Right lobe of liver (tissue), 6 donors: Measurements from ENCODE around the gene ASIC2. TPM values are rescaled to one million over a fixed set of nuclear protein-coding genes. Genes with fewer than 3 reads are reported as not detected.

Experiments
- ATAC-seq, 4 donors: fragments of 200-7000 bp; cut with Tn5 transposase; one replicate each; pipeline ENCODE4 v1.9.1; 2020; ENCODE audit warnings: mild to moderate bottlenecking in 4 of 4, moderate library complexity in 4 of 4
- DNase-seq, 3 donors: peaks; one replicate each; pipeline ENCODE4 v3.0.0-alpha.2; 2020
- H3K27ac ChIP-seq, 3 donors: fragments of 200-600 bp; one replicate each; pipeline ENCODE4 v1.8.0; 2022
- H3K27me3 ChIP-seq, 2 donors: fragments of 200-600 bp; one replicate each; pipeline ENCODE4 v1.8.0; 2022
- H3K36me3 ChIP-seq, 4 donors: fragments of 200-600 bp; sonication (generic) in 1 of 4; one replicate each; pipeline versions ENCODE4 v1.5.1 to v1.8.0; 2017 to 2022; ENCODE audit warnings: control low read depth in 1 of 4
- H3K4me1 ChIP-seq, 4 donors: fragments of 200-600 bp; sonication (generic) in 1 of 4; one replicate each; pipeline versions ENCODE4 v1.5.1 to v1.8.0; 2017 to 2022; ENCODE audit warnings: control low read depth in 1 of 4
- H3K4me3 ChIP-seq, 3 donors: fragments of 200-600 bp; one replicate each; pipeline ENCODE4 v1.8.0; 2022
- H3K9me3 ChIP-seq, 4 donors: fragments of 200-600 bp; sonication (generic) in 1 of 4; one replicate each; pipeline versions ENCODE4 v1.5.1 to v1.8.0; 2017 to 2022; ENCODE audit warnings: control low read depth in 1 of 4
- CTCF ChIP-seq, 4 donors: fragments of 200-600 bp in 3 of 4; fragments of 450-650 bp in 1 of 4; IDR thresholded peaks; one replicate each; pipeline versions ENCODE4 v1.5.1 to v1.8.0; 2016 to 2022; ENCODE audit warnings: antibody characterized with exemption in 4 of 4, mild to moderate bottlenecking in 2 of 4
- POLR2A ChIP-seq: fragments of 450-650 bp; IDR thresholded peaks from one replicate; pipeline ENCODE4 v1.6.1; 2017; ENCODE audit warnings: antibody characterized with exemption, mild to moderate bottlenecking
- WGBS: methylation state at CpG from one replicate; pipeline ENCODE4 v1.1.6; 2018; ENCODE audit warnings: low coverage, low lambda C conversion rate; ENCODE audit not compliant: insufficient coverage; ENCODE audit errors: missing lambda C conversion rate; 5-methylcytosine and 5-hydroxymethylcytosine counted together
- intact Hi-C, 2 donors: fragments of 100-400 bp; cut with DNase I; formaldehyde crosslinking; loops; one replicate each; pipeline versions ENCODE4 v1.11.2 to v1.14.1; 2022
- total RNA-seq, 6 experiments: library from RNA; depleted of rRNA in 2 of 6; stranded (reverse); fragments of >200 nt in 2 of 6; fragmentation: NEBNext Ultra II Directional in 3 of 6; extraction: Animal tissue kit (Norgen Biotek cat#: 25700) in 3 of 6; gene quantifications; one replicate each; pipeline versions ENCODE4 v1.1.0 to v1.2.4, GENCODE V29; 2016 to 2023
- donor health status: DM: no; HTN: yes; CAD: no.
- donor health status: DM: no; HTN: no; CAD: no.
- donor health status: DM: no; HTN: no; CAD: no.
- donor health status: DM: no; HTN: yes; CAD: no.
- donor health status: DM: no; HTN: yes; CAD: no.

The ASIC2 gene
- total RNA-seq, 6 experiments from 2014 or later = 0.11 to 0.31 (median 0.12) TPM; not detected in 3

- Histone ChIP-seq H3K36me3 (no peaks in the 10 kb centered on the region), H3K4me3 (no peak overlapping the region), H3K27ac (no peak overlapping the region), H3K4me1 (no peaks in the 10 kb centered on the region), H3K9me3 (no peaks in the 10 kb centered on the region), H3K27me3 (no peaks in the 10 kb centered on the region)
- DNase-seq (no peak), ATAC-seq (no peak)
- WGBS = 29% methylated on average over 4 of the region's 4 CpGs
- no peak for TF ChIP-seq CTCF (IDR thresholded peaks at IDR 0.05)
- TF ChIP-seq POLR2A = no peak
- intact Hi-C loops = no loop called here
Observed at GRCh38 chr17:33040461-33040860, 252.6 kb downstream of the ASIC2 start.

GRCh38 chr17:33039874-33040273, 253.2 kb downstream of the ASIC2 start:
- no peak for TF ChIP-seq POLR2A
- TF ChIP-seq CTCF (IDR thresholded peaks at IDR 0.05) = no peak
- 5% methylated on average over 2 of the region's 2 CpGs for WGBS
- H3K36me3 ChIP-seq = no peaks in the 10 kb centered on the region
- H3K4me3 ChIP-seq = no peak overlapping the region
- ATAC-seq (peak in 3 of 4 donors; percentile 37 to 61 (median 44)), DNase-seq (no peak)
- no peak overlapping the region for H3K27ac ChIP-seq
- H3K9me3 ChIP-seq = no peaks in the 10 kb centered on the region
- H3K4me1 ChIP-seq = no peaks in the 10 kb centered on the region
- intact Hi-C loops = no loop called here
- H3K27me3 ChIP-seq = no peaks in the 10 kb centered on the region

- Histone ChIP-seq H3K9me3 (no peaks in the 10 kb centered on the region), H3K4me3 (no peak overlapping the region), H3K4me1 (no peaks in the 10 kb centered on the region), H3K27me3 (no peaks in the 10 kb centered on the region), H3K27ac (no peak overlapping the region), H3K36me3 (no peaks in the 10 kb centered on the region)
- intact Hi-C loops = no loop called here
- ATAC-seq (peak in 3 of 4 donors; percentile 22 to 47 (median 25)), DNase-seq (peak in 1 of 3 donors; percentile 35)
- TF ChIP-seq CTCF (IDR thresholded peaks at IDR 0.05) (peak in 3 of 4 donors; percentile 32 to 51 (median 40)), POLR2A (no peak)
- WGBS = 0% methylated on average over 3 of the region's 3 CpGs
Observed at GRCh38 chr17:33038740-33039139, 254.4 kb downstream of the ASIC2 start.

GRCh38 chr17:33033176-33033575, 259.9 kb downstream of the ASIC2 start:
- H3K9me3 ChIP-seq = no peaks in the 10 kb centered on the region
- H3K27ac ChIP-seq = no peak overlapping the region
- no peaks in the 10 kb centered on the region for H3K4me1 ChIP-seq
- H3K27me3 ChIP-seq = no peaks in the 10 kb centered on the region
- WGBS = no CpG with 5 or more reads among the region's 4 CpGs
- no peak for TF ChIP-seq CTCF (IDR thresholded peaks at IDR 0.05)
- no peak for TF ChIP-seq POLR2A
- peak in 1 of 4 donors; percentile 24 for ATAC-seq
- intact Hi-C loops = no loop called here
- no peak overlapping the region for H3K4me3 ChIP-seq
- no peaks in the 10 kb centered on the region for H3K36me3 ChIP-seq
- no peak for DNase-seq

- H3K4me3 ChIP-seq = no peak overlapping the region
- intact Hi-C loops = no loop called here
- no peaks in the 10 kb centered on the region for H3K36me3 ChIP-seq
- H3K27ac ChIP-seq = no peak overlapping the region
- 50% methylated on average over 1 of the region's 1 CpG for WGBS
- no peak for ATAC-seq
- no peaks in the 10 kb centered on the region for H3K27me3 ChIP-seq
- H3K9me3 ChIP-seq = no peaks in the 10 kb centered on the region
- DNase-seq = no peak
- no peak for TF ChIP-seq POLR2A
- no peak for TF ChIP-seq CTCF (IDR thresholded peaks at IDR 0.05)
- no peaks in the 10 kb centered on the region for H3K4me1 ChIP-seq
Observed at GRCh38 chr17:33028778-33029177, 264.3 kb downstream of the ASIC2 start.
